Measurements from ENCODE around the gene CLNK. TPM values are rescaled to one million over a fixed set of nuclear protein-coding genes. Genes with fewer than 3 reads are reported as not detected.

CLNK gene
- total RNA-seq, 2 experiments from 2014 or later = 0.05 to 0.17 TPM

DNA sequence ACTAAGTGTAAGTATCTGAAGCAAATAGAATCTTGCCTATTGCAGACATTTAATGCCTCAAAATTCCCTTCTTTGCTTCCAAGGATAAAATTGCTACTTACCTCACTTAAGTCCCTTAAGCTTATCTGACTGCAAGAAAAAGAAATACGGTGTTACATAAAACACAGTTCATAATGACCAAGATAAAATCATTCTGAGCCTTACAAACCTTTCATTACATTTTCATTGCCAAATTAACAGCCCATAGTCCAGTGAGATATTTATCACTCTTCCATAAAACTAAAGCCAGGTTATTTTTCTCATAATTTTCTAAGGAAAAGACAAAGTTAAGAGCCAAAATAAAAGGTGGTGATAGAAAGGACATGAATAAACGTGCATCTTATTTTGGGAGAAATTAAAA, 152.4 kb downstream of the CLNK start:
- Mint-ChIP-seq H3K4me1 (ENCODE audit: low read depth) (no peaks in the 10 kb centered on the region), H3K4me3 (no peak overlapping the region), H3K27me3 (peaks cover 5% of the 10 kb centered on the region), H3K9me3 (no peaks in the 10 kb centered on the region), H3K36me3 (ENCODE audit: low read depth) (no peaks in the 10 kb centered on the region), H3K27ac (no peak overlapping the region)
- ChIA-PET POLR2A (no interaction called here), CTCF (interaction anchor here (1.1 kb wide), 1 partner anchor 71 kb away, joined by 3 read pairs; no protein-coding TSS in a partner anchor)
- no peaks in the 10 kb centered on the region for H3K36me3 ChIP-seq (ENCODE audit: insufficient read depth, low read length)
- peaks cover 0 to 2% of the 10 kb centered on the region in 2 experiments for H3K27me3 ChIP-seq (ENCODE audit: control insufficient read depth in 1 of 2, insufficient read depth in 2 of 2, low read length in 2 of 2)
- no peak for DNase-seq
- no peak for ATAC-seq (ENCODE audit: poor library complexity)
- no peaks in the 10 kb centered on the region for H3K4me1 ChIP-seq (ENCODE audit: insufficient read depth, low read length)
- H3K9me3 ChIP-seq (ENCODE audit: control insufficient read depth in 1 of 2, insufficient read depth in 1 of 2, low read length in 2 of 2) = no peaks in the 10 kb centered on the region
- TF ChIP-seq, protein P1, sequence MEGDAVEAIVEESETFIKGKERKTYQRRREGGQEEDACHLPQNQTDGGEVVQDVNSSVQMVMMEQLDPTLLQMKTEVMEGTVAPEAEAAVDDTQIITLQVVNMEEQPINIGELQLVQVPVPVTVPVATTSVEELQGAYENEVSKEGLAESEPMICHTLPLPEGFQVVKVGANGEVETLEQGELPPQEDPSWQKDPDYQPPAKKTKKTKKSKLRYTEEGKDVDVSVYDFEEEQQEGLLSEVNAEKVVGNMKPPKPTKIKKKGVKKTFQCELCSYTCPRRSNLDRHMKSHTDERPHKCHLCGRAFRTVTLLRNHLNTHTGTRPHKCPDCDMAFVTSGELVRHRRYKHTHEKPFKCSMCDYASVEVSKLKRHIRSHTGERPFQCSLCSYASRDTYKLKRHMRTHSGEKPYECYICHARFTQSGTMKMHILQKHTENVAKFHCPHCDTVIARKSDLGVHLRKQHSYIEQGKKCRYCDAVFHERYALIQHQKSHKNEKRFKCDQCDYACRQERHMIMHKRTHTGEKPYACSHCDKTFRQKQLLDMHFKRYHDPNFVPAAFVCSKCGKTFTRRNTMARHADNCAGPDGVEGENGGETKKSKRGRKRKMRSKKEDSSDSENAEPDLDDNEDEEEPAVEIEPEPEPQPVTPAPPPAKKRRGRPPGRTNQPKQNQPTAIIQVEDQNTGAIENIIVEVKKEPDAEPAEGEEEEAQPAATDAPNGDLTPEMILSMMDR (IDR thresholded peaks at IDR 0.05) = no peak
- H3K27ac ChIP-seq (ENCODE audit: low read depth in 1 of 2, low read length in 2 of 2) = no peak overlapping the region
- intact Hi-C loops (cut with DNase I, micrococcal nuclease) = loop anchor here in 1 of 2 experiments (10.0 kb wide), 1 partner anchor 837 kb away; no protein-coding TSS in a partner anchor
- no peak overlapping the region for H3K4me3 ChIP-seq (ENCODE audit: low read length)

DNA sequence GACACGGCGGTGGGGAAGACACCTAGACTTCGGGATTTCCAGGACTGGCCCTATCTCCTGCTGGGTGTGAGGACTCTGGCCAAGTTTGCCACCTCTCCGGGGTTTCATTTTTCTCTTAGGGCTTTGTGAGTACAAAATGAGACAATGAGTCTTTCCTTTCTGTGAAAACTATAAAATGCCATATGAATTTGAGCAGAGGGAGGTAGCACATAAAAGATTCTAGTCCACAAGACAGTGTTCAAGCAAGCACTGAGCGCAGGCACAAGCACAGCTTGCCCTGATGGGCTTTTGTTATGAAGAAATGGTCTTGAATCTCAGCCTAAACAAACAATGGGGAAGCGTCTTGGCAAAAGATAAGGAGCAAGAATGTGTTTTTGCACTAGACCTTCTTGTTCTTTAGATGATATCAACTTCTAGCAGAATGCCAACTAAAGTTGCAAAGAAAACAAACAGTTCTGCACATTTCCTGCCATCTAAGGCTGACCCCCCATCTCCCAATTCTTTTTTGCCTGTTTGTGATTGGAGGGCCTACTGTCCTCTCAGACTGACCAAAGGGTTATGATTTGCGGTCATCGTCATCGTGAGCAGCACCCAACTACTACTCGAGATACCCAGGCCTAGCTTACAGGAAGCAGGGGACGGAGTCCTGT, 154.3 kb downstream of the CLNK start:
- no peaks in the 10 kb centered on the region for H3K9me3 Mint-ChIP-seq
- Histone ChIP-seq H3K27me3 (ENCODE audit: control insufficient read depth in 1 of 2, insufficient read depth in 2 of 2, low read length in 2 of 2) (peaks cover 0 to 2% of the 10 kb centered on the region in 2 experiments), H3K36me3 (ENCODE audit: insufficient read depth, low read length) (no peaks in the 10 kb centered on the region), H3K27ac (ENCODE audit: low read depth in 1 of 2, low read length in 2 of 2) (no peak overlapping the region), H3K4me1 (ENCODE audit: insufficient read depth, low read length) (no peaks in the 10 kb centered on the region), H3K4me3 (ENCODE audit: low read length) (no peak overlapping the region), H3K9me3 (ENCODE audit: control insufficient read depth in 1 of 2, insufficient read depth in 1 of 2, low read length in 2 of 2) (no peaks in the 10 kb centered on the region)
- H3K4me3 Mint-ChIP-seq = no peak overlapping the region
- TF ChIP-seq, protein P1 (IDR thresholded peaks at IDR 0.05) = no peak
- ATAC-seq (ENCODE audit: poor library complexity) (no peak), DNase-seq (no peak)
- no peak overlapping the region for H3K27ac Mint-ChIP-seq
- H3K27me3 Mint-ChIP-seq = peaks cover 5% of the 10 kb centered on the region
- H3K36me3 Mint-ChIP-seq (ENCODE audit: low read depth) = no peaks in the 10 kb centered on the region
- CTCF ChIA-PET = no interaction called here
- POLR2A ChIA-PET = no interaction called here
- intact Hi-C loops (cut with DNase I, micrococcal nuclease) = loop anchor here in 1 of 2 experiments (10.0 kb wide), 1 partner anchor 835 kb away; no protein-coding TSS in a partner anchor
- no peaks in the 10 kb centered on the region for H3K4me1 Mint-ChIP-seq (ENCODE audit: low read depth)

DNA sequence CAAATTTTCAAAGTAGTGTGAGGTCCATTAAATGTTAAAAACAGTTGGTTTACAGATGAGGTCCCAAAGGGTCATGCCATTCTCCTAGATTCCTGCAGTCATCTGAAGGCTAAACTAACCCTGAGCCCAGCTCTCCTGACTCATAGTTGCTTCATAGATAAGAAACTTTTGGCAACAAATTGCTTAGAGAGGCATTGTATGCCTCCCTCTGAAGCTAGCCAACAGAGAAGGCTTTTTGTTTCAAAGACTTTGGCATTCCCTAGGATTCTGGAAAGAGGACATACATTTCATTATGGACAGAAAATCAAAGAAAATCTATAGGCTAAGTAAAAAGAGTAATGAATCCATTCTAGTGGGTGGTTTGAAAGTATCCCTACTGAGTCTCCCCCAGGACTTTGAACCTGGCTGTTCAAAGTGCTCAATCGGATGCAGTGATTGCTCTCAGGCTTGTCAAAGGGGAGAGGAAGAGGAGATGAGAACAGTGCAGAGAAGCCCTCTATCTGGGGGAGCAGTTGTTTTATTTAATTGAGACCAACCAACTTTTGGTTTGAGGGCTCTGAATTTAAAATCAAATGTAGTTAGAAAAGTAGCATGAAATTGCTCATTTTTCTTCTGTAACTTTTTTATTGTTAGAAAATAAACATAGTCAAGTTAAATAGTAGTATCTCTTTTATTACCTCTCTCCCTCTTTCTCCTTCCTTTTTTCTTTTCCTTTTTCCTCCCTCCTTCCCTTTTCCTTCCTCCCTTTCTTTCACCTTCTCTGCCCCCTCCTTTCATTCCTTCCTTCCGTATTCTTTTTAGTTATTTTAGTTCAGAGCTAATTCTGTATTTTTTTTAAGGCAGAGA, 155.1 kb downstream of the CLNK start:
- no peaks in the 10 kb centered on the region for H3K9me3 ChIP-seq (ENCODE audit: control insufficient read depth in 1 of 2, insufficient read depth in 1 of 2, low read length in 2 of 2)
- CTCF ChIA-PET = no interaction called here
- H3K27ac Mint-ChIP-seq = no peak overlapping the region
- intact Hi-C loops (cut with DNase I, micrococcal nuclease) = loop anchor here in 1 of 2 experiments (10.0 kb wide), 1 partner anchor 835 kb away; no protein-coding TSS in a partner anchor
- H3K36me3 ChIP-seq (ENCODE audit: insufficient read depth, low read length) = no peaks in the 10 kb centered on the region
- no peak overlapping the region for H3K4me3 Mint-ChIP-seq
- no peaks in the 10 kb centered on the region for H3K36me3 Mint-ChIP-seq (ENCODE audit: low read depth)
- H3K27me3 Mint-ChIP-seq = peaks cover 5% of the 10 kb centered on the region
- ATAC-seq (ENCODE audit: poor library complexity) = no peak
- POLR2A ChIA-PET = no interaction called here
- no peaks in the 10 kb centered on the region for H3K9me3 Mint-ChIP-seq
- no peaks in the 10 kb centered on the region for H3K4me1 Mint-ChIP-seq (ENCODE audit: low read depth)
- no peaks in the 10 kb centered on the region for H3K4me1 ChIP-seq (ENCODE audit: insufficient read depth, low read length)
- H3K27ac ChIP-seq (ENCODE audit: low read depth in 1 of 2, low read length in 2 of 2) = no peak overlapping the region
- no peak overlapping the region for H3K4me3 ChIP-seq (ENCODE audit: low read length)
- H3K27me3 ChIP-seq (ENCODE audit: control insufficient read depth in 1 of 2, insufficient read depth in 2 of 2, low read length in 2 of 2) = peaks cover 0 to 2% of the 10 kb centered on the region in 2 experiments
- DNase-seq = no peak
- TF ChIP-seq, protein P1 (IDR thresholded peaks at IDR 0.05) = no peak

All from CD4-positive, alpha-beta T cell (primary cell).